Activated effector memory CD4-positive, alpha-beta T cell treated with anti-CD3 and anti-CD28 coated beads, Interleukin-2, amount 50 U/mL, for 16 hours (primary cell): ENCODE measurements around the gene M1AP.
A peak's percentile ranks its signal among the peaks of the same experiment; 100 is the strongest.

Experiments
- DNase-seq: peaks from one replicate; pipeline ENCODE4 v3.0.0-alpha.2; 2020

Gene M1AP

GRCh38 chr2:74542978-74543377 is 105.2 kb downstream of the M1AP start:
- no peak for DNase-seq

DNA sequence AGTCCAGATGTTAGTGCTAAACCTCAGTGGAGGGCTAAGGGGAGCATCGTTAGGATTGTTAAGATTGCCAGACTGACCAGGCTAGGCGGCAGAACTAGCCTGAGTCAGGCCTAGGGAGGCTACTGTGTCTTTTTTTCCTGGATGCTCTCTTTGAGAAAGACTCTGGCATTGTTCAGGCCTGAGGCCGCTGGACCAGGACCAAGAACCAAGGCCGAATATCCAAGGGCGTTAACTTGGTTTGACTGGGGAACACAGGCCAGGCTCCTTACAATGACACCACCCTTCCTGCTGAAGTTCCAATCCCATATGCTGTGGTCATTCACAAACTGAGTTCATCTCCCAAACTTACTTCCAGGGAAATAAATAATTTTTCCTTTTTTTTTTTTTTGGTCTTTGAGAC is 107.8 kb downstream of the M1AP start:
- DNase-seq = no peak

DNA sequence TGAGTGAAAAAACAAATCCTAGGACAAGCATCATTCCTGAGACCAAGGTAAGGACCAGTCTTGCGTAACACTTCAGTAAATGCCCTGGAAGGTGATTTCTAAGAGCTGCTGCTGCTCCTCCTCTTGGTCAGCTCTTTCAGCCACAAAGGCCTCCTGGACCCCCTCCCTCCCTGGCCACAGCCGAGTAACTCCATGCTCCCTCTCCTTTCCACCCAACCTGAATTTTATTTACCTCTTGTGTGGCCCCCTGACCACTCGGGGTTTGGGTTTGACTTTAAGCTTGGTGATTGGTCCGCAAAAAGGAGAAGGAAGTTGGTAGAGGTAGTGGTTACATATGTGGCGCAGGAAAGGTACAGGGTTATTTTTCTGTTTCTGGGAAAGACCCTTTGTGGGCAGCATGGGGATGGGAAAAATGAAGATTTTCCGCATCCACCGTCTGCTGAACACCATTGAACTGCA is 109.2 kb downstream of the M1AP start:
- no peak for DNase-seq

DNA sequence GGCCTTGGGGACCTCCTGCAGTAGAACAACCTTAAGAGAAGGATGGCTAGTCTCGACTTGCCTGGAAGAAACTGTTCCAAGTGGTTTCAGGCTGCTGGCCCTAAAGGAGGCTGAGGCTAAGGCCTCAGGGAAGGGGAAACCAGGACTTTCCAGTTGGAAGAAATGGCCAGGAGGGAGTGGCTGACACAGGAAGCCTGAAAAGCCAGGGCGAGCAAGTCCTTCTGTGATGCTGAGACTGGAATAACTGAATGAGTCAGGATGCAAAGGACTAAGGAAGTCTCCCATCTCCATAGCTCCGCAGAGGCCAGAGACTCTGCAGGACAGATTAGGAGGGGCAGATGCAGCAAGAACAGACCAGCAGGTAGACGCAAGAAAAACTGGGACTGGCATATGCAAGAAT is 111.0 kb downstream of the M1AP start:
- no peak for DNase-seq

- no peak for DNase-seq
These were observed 111.8 kb downstream of the M1AP start for GRCh38 chr2:74536166-74536950.

- no peak for DNase-seq
These were observed 112.6 kb downstream of the M1AP start for GRCh38 chr2:74535440-74535965.

DNA sequence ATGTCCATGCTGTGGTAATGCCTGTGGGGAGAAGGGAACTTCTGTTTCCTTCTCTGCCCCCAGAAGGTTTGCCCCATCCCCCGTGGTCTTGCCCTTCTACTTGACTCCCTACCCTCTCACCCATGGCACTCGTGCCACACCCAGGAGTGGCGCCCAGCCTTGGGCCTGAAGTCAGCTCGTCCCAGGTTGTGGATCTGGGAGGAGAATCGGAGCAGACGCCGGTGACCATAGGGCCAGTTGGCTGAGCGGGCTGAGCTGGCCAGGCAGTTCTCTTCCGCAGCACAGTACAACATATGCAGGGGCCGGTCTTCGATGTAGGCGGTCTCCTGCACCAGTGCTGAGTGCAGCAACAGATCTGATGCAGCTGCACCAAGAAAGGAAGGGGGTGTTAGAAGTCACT is 113.7 kb downstream of the M1AP start:
- DNase-seq = no peak

- DNase-seq = no peak
These were observed 114.7 kb downstream of the M1AP start for GRCh38 chr2:74533464-74533863.

- DNase-seq = no peak
These were observed 115.9 kb downstream of the M1AP start for GRCh38 chr2:74532222-74532621.

GRCh38 chr2:74531666-74532065 is 116.5 kb downstream of the M1AP start:
- no peak for DNase-seq

DNA sequence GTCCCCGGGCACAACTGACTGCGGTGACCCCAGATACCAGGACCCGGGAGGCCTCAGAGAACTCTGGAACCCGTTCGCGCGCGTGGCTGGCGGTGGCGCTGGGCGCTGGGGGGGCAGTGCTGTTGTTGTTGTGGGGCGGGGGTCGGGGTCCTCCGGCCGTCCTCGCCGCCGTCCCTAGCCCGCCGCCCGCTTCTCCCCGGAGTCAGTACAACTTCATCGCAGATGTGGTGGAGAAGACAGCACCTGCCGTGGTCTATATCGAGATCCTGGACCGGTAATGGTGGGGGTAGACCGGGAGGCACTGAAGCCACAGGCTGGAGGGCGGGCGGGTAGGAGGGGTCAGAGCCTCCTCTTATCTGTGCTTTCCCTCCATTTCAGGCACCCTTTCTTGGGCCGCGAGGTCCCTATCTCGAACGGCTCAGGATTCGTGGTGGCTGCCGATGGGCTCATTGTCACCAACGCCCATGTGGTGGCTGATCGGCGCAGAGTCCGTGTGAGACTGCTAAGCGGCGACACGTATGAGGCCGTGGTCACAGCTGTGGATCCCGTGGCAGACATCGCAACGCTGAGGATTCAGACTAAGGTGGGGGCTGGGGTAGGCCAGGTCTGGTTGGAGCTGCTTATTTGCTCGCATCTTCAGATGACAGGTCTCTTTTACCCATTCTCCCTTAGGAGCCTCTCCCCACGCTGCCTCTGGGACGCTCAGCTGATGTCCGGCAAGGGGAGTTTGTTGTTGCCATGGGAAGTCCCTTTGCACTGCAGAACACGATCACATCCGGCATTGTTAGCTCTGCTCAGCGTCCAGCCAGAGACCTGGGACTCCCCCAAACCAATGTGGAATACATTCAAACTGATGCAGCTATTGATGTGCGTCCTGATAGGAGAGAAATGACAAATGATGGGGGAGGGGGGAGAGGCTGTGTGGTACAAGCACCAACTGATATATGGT is 117.6 kb downstream of the M1AP start:
- peak; percentile 81 for DNase-seq

GRCh38 chr2:74529357-74530238 is 118.5 kb downstream of the M1AP start, which contains the start of the genes AUP1 and HTRA2:
AUP1 (minus strand) TSS chr2:74529706; CDS start chr2:74529629, 77 bp downstream.
HTRA2 (plus strand) TSS chr2:74529933; CDS start chr2:74530007, 74 bp downstream.
- peak; percentile 96 for DNase-seq

DNA sequence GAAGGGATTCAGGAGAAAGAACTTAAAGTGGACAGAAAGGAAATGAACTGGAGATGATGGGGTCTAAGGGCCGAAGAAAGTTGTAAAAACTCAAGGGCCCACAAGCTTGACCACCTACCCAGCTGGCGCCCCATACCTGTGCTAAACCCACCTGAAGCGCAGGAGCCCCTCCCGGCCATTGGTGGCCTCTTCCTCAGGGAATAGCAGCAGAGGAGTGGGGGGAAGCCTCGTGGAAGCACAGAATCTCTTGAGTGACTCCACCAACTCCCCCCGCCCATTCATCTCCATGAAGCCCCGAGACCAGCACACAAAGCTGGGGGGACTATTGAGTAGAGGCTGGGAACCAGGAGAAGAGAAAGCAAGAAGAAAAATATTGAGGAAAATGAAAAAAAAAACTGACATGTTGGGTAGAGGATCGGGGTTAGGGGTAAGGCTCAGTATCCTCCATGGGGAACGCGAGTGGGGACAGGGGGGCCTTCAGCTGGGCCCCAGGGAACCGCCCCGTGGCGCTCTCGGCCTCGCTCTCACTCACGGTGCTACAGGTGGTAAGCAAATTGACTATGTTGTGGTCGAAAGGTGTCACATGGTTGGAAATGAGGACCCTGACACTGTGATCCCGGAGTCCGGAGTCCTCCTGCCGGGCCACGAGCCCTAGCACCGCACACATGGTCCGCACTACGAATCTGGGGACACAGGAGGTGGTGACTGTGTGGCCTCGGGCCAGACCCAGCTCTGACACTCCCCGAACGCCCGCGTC is 119.4 kb downstream of the M1AP start:
- no peak for DNase-seq

- no peak for DNase-seq
These were observed 120.4 kb downstream of the M1AP start for GRCh38 chr2:74527741-74528140.

GRCh38 chr2:74526649-74527230 is 121.4 kb downstream of the M1AP start:
- DNase-seq = no peak

DNA sequence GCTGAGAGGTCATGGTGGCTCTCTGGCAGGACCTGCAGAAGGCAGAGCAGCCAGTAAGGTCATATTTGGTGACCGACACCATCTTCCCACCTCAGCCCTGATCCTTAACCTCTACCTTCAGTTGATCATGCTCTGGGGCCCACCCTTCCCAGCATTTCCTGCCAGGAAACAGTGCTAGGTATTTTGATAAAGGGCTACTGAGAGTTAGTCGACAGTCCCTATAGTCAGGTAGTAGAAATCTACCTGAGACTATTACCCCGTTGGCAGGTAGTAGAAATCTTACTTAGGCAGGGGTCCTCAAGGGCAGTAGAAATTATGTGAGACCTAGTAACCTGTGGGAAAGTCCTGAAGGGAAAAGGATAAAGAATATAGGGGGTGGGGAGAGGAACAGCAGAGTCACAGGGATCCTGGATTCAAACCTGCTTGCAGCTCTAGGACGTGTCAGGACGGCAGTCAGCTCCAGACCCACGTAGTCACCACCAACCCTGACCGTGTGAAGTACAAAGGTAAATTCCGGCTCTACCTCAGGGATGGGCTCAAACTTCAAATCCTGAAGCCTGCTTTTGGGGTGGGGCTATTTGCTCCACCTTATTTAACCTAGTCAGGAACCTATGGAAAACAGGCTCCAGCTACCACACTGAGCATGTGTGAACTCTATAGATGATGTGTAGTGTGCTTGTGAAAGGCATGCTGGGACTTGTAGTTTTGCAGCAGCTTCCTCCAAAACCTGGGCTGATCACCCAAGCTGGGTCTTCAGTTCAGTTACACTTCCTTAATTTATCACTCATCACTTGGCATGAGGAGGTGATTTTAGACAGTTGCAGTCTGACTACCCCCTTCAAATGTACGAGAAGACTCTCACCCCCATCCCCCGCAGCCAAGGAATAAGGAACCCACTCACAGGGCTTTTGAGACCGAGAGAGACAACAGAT is 122.1 kb downstream of the M1AP start, which contains the start of gene DQX1:
DQX1 (minus strand) TSS at position 515 of the 932 bp plus-strand sequence; CDS start at position 13, 502 bp downstream.
- DNase-seq = no peak

DNA sequence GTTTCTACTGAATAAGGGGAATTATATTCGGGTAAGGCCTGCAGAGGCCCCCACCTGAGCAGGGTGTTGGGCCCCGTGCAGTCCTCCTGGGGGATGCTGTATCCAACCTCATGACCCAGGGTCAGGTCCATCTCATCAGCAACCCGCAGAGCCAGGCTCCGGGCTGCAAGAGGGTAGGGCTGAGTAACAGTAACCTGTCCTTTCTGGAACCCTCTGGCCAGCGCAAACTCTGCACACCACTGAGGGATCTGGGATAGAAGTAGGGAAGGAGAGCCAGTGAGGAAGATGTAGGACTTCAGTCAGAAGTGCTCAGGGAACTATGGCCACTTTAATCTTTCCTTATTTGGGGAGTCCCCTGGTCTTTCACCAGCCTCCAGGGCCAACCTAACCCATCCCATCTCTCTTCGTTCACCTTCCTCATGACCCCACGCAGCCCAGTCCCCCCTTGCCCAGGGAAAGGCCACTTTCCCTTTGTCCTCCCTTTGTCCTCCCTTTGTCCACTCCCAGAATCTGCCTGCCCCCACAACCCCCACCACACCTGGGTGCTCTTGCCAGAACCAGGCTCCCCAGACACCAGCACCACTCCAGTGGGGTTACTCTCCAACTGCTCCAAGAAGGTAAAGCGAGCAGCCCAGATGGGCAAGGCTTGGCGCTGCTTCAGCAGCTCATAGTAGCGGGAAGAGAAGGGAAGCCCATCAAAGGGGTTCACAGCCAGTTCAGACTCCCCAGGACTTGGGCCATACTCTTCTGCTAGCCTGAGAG is 123.0 kb downstream of the M1AP start:
- DNase-seq = no peak

DNA sequence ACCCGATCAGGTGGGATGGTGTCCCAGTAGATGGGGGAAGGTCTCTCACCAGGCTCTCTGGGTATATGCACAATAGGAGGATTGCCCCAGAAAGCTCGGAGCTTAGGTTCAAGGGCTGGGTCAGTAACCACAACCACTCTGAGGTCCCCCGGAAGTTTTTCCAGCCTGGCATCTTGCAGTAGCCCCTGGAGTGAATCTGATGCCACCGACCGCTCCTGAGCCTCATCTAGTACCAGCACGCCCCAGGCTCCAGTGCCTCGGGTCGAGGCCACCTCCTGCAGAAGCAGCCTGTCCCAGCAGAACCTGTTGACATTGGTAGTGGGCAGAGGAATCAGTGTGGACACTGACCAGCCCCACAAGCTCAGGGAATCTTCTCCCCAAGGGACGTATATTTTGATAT is 124.1 kb downstream of the M1AP start:
- no peak for DNase-seq

DNA sequence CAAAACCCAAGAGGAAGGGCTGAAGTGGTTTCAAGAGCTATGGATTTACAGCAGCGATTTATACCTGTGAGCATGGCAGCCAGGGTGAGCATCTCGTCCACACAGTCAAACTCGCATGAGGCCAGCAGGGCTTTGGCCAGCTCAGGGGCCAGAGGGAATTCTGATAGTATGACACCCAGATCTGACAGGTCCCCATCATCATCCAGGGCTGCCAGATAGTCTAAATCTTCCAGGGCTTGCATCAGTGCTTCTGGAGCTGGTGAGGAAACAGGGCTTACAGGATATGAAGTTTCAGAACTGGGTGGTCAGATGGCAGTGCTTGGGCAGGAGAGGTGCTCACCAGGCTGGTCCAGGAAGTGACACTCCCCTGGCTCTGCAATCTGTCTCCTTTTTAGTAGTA is 125.6 kb downstream of the M1AP start:
- DNase-seq = no peak
